HCT116 (cell line): ENCODE measurements around the gene OR51V1.

Source experiments
- EZH2 ChIP-seq: fragments of 200-600 bp; sonication (generic); IDR thresholded peaks from 2 replicates; pipeline ENCODE4 v1.6.1; 2017; ENCODE audit warnings: antibody characterized with exemption, mixed run types
- FOSL1 ChIP-seq: IDR thresholded peaks from 2 replicates; pipeline ENCODE4 v1.6.1; 2012; ENCODE audit warnings: low read depth

GRCh38 chr11:5229356-5229755 lies 28.9 kb upstream of the OR51V1 start:
- TF ChIP-seq FOSL1 (no peak), EZH2 (no peak)
